Measurements from ENCODE around the gene MOGAT1. TPM values are rescaled to one million over a fixed set of nuclear protein-coding genes. Genes with fewer than 3 reads are reported as not detected.

The MOGAT1 gene
- total RNA-seq, 1 experiment from 2014 or later = not detected

DNA sequence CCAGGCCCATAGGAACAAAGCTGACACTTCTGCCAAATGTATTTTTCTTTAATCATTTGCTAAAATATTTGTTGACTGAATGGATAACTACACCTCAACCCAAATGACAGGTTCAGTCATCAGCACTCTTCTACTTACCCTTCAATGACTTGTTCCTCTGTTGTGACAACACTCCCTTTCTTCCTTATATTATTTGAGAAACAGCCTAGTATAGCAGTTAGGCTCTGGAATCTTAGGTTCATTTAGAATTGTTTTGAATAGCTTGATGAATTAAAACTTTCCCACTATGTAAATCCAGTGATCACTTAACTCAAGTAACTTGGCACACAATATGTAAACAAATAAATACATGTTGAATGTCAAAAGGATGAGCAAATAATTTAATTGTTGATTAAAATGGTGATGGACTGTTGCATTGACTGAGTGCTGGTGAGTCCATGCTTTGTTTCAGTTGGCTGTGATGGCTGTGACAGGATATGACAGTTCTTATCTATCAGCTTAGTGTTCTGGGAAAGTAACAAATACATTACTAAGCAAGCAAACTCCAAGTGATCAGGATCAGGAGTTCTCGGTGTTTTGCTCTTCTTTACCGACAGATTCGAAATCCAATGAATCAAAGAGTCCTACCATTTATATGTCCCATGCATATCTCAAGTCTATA, 2.8 kb upstream of the MOGAT1 start:
- DNase-seq (no peak), ATAC-seq (no peak)
- Histone ChIP-seq H3K27ac (ENCODE audit: low read length) (no peak overlapping the region), H3K79me2 (ENCODE audit: low read length) (no peaks in the 10 kb centered on the region), H3K9me2 (replicated peaks; ENCODE audit: low read length) (no peaks in the 10 kb centered on the region), H3K36me3 (ENCODE audit: low read depth, low read length) (no peaks in the 10 kb centered on the region), H3K9me3 (ENCODE audit: low read length) (no peaks in the 10 kb centered on the region), H3K27me3 (ENCODE audit: low read length) (no peaks in the 10 kb centered on the region), H4K20me1 (ENCODE audit: low read length) (no peaks in the 10 kb centered on the region), H2AFZ (ENCODE audit: low read length) (no peak overlapping the region), H3K4me2 (ENCODE audit: low read length) (no peak overlapping the region), H3K4me1 (ENCODE audit: insufficient read depth, low read length) (no peaks in the 10 kb centered on the region; the same call in 1 of the 2 replicates), H3K9ac (ENCODE audit: low read length) (no peak overlapping the region), H3K4me3 (ENCODE audit: low read length) (no peak overlapping the region), H3F3A (ENCODE audit: low read length, unreplicated experiment) (no peaks in the 10 kb centered on the region)
- no TSS peak for BruUV-seq (replicated peaks)
- TF ChIP-seq EZH2 (IDR thresholded peaks at IDR 0.05; ENCODE audit: low read length, unreplicated experiment) (no peak), EZH2phosphoT487 (IDR thresholded peaks at IDR 0.05; ENCODE audit: borderline replicate concordance, low read length) (no peak)
- TF ChIP-seq, protein P1, sequence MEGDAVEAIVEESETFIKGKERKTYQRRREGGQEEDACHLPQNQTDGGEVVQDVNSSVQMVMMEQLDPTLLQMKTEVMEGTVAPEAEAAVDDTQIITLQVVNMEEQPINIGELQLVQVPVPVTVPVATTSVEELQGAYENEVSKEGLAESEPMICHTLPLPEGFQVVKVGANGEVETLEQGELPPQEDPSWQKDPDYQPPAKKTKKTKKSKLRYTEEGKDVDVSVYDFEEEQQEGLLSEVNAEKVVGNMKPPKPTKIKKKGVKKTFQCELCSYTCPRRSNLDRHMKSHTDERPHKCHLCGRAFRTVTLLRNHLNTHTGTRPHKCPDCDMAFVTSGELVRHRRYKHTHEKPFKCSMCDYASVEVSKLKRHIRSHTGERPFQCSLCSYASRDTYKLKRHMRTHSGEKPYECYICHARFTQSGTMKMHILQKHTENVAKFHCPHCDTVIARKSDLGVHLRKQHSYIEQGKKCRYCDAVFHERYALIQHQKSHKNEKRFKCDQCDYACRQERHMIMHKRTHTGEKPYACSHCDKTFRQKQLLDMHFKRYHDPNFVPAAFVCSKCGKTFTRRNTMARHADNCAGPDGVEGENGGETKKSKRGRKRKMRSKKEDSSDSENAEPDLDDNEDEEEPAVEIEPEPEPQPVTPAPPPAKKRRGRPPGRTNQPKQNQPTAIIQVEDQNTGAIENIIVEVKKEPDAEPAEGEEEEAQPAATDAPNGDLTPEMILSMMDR (conservative IDR thresholded peaks at IDR 0.05; ENCODE audit: low read depth, low read length) = no peak
- POLR2A ChIA-PET (ENCODE audit: unreplicated experiment) = no interaction called here
- CTCF ChIA-PET = no interaction called here
- intact Hi-C loops (cut with micrococcal nuclease) = no loop called here

DNA sequence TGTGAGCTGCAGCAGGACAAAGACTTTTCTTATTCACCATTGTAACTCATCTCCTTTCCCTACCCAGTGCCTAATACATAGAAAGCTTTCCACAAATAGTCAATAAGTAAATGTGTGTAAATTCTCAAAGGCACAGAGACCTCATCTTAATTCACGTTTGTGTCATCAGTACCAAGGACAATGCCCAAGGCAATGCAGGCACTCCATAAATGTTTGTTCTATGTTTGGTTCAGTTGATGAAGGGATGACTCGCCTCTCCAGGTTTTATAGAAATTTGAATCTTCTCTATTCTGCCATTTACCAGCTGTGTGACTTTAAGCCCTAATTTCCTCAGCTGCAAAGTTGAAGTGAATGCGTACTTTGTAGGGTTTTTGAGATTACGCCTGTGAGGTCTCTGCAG, 2.1 kb upstream of the MOGAT1 start:
- Histone ChIP-seq H4K20me1 (ENCODE audit: low read length) (no peaks in the 10 kb centered on the region), H3F3A (ENCODE audit: low read length, unreplicated experiment) (no peaks in the 10 kb centered on the region), H3K27me3 (ENCODE audit: low read length) (no peaks in the 10 kb centered on the region), H3K9me2 (replicated peaks; ENCODE audit: low read length) (no peaks in the 10 kb centered on the region), H3K27ac (ENCODE audit: low read length) (no peak overlapping the region), H2AFZ (ENCODE audit: low read length) (no peak overlapping the region), H3K4me2 (ENCODE audit: low read length) (no peak overlapping the region), H3K79me2 (ENCODE audit: low read length) (no peaks in the 10 kb centered on the region), H3K4me1 (ENCODE audit: insufficient read depth, low read length) (no peaks in the 10 kb centered on the region; the same call in 1 of the 2 replicates), H3K36me3 (ENCODE audit: low read depth, low read length) (no peaks in the 10 kb centered on the region), H3K4me3 (ENCODE audit: low read length) (no peak overlapping the region), H3K9ac (ENCODE audit: low read length) (no peak overlapping the region), H3K9me3 (ENCODE audit: low read length) (no peaks in the 10 kb centered on the region)
- CTCF ChIA-PET = no interaction called here
- intact Hi-C loops (cut with micrococcal nuclease) = no loop called here
- TF ChIP-seq EZH2 (IDR thresholded peaks at IDR 0.05; ENCODE audit: low read length, unreplicated experiment) (no peak), EZH2phosphoT487 (IDR thresholded peaks at IDR 0.05; ENCODE audit: borderline replicate concordance, low read length) (no peak)
- TF ChIP-seq, protein P1 (conservative IDR thresholded peaks at IDR 0.05; ENCODE audit: low read depth, low read length) = no peak
- BruUV-seq (replicated peaks) = no TSS peak
- DNase-seq (peak; percentile 45), ATAC-seq (peak; percentile 88)
- POLR2A ChIA-PET (ENCODE audit: unreplicated experiment) = no interaction called here

DNA sequence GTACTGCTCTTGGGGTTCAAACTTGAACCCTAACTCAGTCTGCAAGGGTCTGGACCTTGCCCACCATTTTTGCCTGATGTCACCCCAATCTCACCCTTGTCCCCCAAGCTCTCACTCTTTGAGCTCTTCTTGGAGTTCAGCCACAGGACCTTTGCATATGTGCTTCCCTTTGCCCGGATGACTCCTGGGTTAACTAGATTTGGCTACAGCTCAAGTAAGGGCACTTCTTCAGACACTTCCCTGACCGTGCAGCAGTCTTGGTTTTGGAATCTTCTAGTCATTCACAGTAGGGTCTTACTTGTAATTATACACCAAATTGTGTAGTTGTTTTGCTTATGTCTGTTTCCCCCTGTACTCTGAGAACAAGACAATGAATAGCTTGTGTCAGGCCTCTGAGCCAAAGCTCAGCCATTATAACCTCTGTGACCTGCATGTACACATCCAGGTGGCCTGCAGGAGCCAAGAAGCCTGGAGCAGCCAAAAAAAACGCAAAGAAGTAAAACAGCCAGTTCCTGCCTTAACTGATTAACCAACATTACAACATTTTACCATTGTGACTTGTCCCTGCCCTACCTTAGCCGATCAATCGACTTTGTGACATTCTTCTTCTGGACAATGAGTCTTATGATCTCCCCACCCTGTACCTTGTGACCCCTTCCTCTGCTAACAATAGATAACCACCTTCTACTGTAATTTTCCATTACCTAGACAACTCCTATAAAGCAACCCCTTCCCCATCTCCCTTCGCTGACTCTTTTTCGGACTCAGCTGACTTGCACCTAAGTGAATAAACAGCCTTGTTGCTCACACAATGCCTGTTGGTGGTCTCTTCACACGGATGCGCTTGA, 1.0 kb upstream of the MOGAT1 start:
- no peak overlapping the region for H3K4me2 ChIP-seq (ENCODE audit: low read length)
- intact Hi-C loops (cut with micrococcal nuclease) = no loop called here
- H3K4me3 ChIP-seq (ENCODE audit: low read length) = no peak overlapping the region
- no peaks in the 10 kb centered on the region for H3F3A ChIP-seq (ENCODE audit: low read length, unreplicated experiment)
- TF ChIP-seq EZH2phosphoT487 (IDR thresholded peaks at IDR 0.05; ENCODE audit: borderline replicate concordance, low read length) (no peak), EZH2 (IDR thresholded peaks at IDR 0.05; ENCODE audit: low read length, unreplicated experiment) (no peak)
- TF ChIP-seq, protein P1 (conservative IDR thresholded peaks at IDR 0.05; ENCODE audit: low read depth, low read length) = no peak
- no peak for DNase-seq
- ChIA-PET POLR2A (ENCODE audit: unreplicated experiment) (no interaction called here), CTCF (no interaction called here)
- no peaks in the 10 kb centered on the region for H3K36me3 ChIP-seq (ENCODE audit: low read depth, low read length)
- no peaks in the 10 kb centered on the region for H3K79me2 ChIP-seq (ENCODE audit: low read length)
- H3K9me2 ChIP-seq (replicated peaks; ENCODE audit: low read length) = no peaks in the 10 kb centered on the region
- H3K27me3 ChIP-seq (ENCODE audit: low read length) = no peaks in the 10 kb centered on the region
- ATAC-seq = no peak
- no peaks in the 10 kb centered on the region for H4K20me1 ChIP-seq (ENCODE audit: low read length)
- H3K9ac ChIP-seq (ENCODE audit: low read length) = no peak overlapping the region
- no TSS peak for BruUV-seq (replicated peaks)
- H2AFZ ChIP-seq (ENCODE audit: low read length) = no peak overlapping the region
- H3K4me1 ChIP-seq (ENCODE audit: insufficient read depth, low read length) = no peaks in the 10 kb centered on the region; the same call in 1 of the 2 replicates
- no peak overlapping the region for H3K27ac ChIP-seq (ENCODE audit: low read length)
- no peaks in the 10 kb centered on the region for H3K9me3 ChIP-seq (ENCODE audit: low read length)
